CD14-positive monocyte (primary cell): ENCODE data around the gene PPFIBP1. TPM values are rescaled to one million over a fixed set of nuclear protein-coding genes. Genes with fewer than 3 reads are reported as not detected.

Experiments used
- DNase-seq, 3 donors: peaks; one replicate each; pipeline ENCODE4 v3.0.0-alpha.2; 2011 to 2022
- H2AFZ ChIP-seq: 2 replicates; pipeline ENCODE4 v1.6.0; 2012; ENCODE audit warnings: mild to moderate bottlenecking, low read depth, low read length, inconsistent platforms; ENCODE audit not compliant: insufficient read depth, poor library complexity, severe bottlenecking
- H3K27ac ChIP-seq, 2 donors: 1 replicate in 1 of 2; 2 replicates in 1 of 2; pipeline ENCODE4 v1.5.1; 2012 to 2013; ENCODE audit warnings: low read length in 2 of 2, control low read depth in 1 of 2, inconsistent platforms in 1 of 2, low read depth in 1 of 2, mild to moderate bottlenecking in 1 of 2
- H3K27me3 ChIP-seq, 2 donors: one replicate each; pipeline versions ENCODE4 v1.6.0 to v1.6.1; 2011 to 2013; ENCODE audit warnings: low read length in 2 of 2; ENCODE audit not compliant: control insufficient read depth in 2 of 2, insufficient read depth in 2 of 2
- H3K36me3 ChIP-seq, 2 donors: replicated peaks in 1 of 2; 1 replicate in 1 of 2; 2 replicates in 1 of 2; pipeline versions ENCODE4 v1.5.1 to v1.6.1; 2012 to 2013; ENCODE audit warnings: low read length in 2 of 2, control low read depth in 1 of 2, inconsistent platforms in 1 of 2, mild to moderate bottlenecking in 1 of 2; ENCODE audit not compliant: insufficient read depth in 2 of 2, control insufficient read depth in 1 of 2
- H3K4me1 ChIP-seq, 2 donors: 1 replicate in 1 of 2; 2 replicates in 1 of 2; pipeline versions ENCODE4 v1.5.1 to v1.6.1; 2012 to 2013; ENCODE audit warnings: low read length in 2 of 2, control low read depth in 1 of 2, inconsistent platforms in 1 of 2, mild to moderate bottlenecking in 1 of 2, moderate library complexity in 1 of 2; ENCODE audit not compliant: insufficient read depth in 2 of 2, control insufficient read depth in 1 of 2
- H3K4me2 ChIP-seq: replicated peaks from 2 replicates; pipeline ENCODE3; 2012; ENCODE audit warnings: low read length, moderate library complexity, mild to moderate bottlenecking; ENCODE audit not compliant: poor library complexity, severe bottlenecking; ENCODE audit errors: extremely low read depth
- H3K4me3 ChIP-seq, 3 experiments: fragments of 200-600 bp in 1 of 3; sonication (generic) in 1 of 3; replicated peaks in 1 of 3; 1 replicate in 2 of 3; 2 replicates in 1 of 3; pipeline ENCODE4 v1.5.1; 2011 to 2013; ENCODE audit warnings: low read length in 3 of 3, mild to moderate bottlenecking in 3 of 3, control low read depth in 2 of 3, low read depth in 2 of 3, inconsistent platforms in 1 of 3, moderate library complexity in 1 of 3
- H3K79me2 ChIP-seq: 2 replicates; pipeline ENCODE4 v1.6.0; 2012; ENCODE audit warnings: mild to moderate bottlenecking, control low read depth, inconsistent platforms, low read length, moderate library complexity; ENCODE audit not compliant: insufficient read depth
- H3K9ac ChIP-seq: 2 replicates; pipeline ENCODE4 v1.6.0; 2017; ENCODE audit warnings: low read length, mild to moderate bottlenecking; ENCODE audit not compliant: insufficient read depth, poor library complexity, severe bottlenecking
- H3K9me3 ChIP-seq, 2 donors: replicated peaks in 1 of 2; 1 replicate in 1 of 2; 2 replicates in 1 of 2; pipeline versions ENCODE4 v1.5.1 to v1.6.1; 2012 to 2013; ENCODE audit warnings: low read length in 2 of 2, control low read depth in 1 of 2; ENCODE audit not compliant: control insufficient read depth in 1 of 2, insufficient read depth in 1 of 2
- H4K20me1 ChIP-seq: 2 replicates; pipeline ENCODE4 v1.6.0; 2012; ENCODE audit warnings: mild to moderate bottlenecking, low read length, control low read depth, moderate library complexity; ENCODE audit not compliant: insufficient read depth
- H3K27ac Mint-ChIP-seq, 7 donors: one replicate each; pipeline ENCODE4 v1.8.0; 2020; ENCODE audit warnings: mild to moderate bottlenecking in 7 of 7, mixed read lengths in 7 of 7, moderate library complexity in 6 of 7, inconsistent platforms in 2 of 7
- H3K27me3 Mint-ChIP-seq, 3 donors: one replicate each; pipeline ENCODE4 v1.8.0; 2021 to 2022; ENCODE audit warnings: low read depth in 3 of 3, mild to moderate bottlenecking in 3 of 3, mixed read lengths in 3 of 3, moderate library complexity in 3 of 3, inconsistent platforms in 1 of 3
- H3K36me3 Mint-ChIP-seq, 2 donors: one replicate each; pipeline ENCODE4 v1.8.0; 2020; ENCODE audit warnings: mixed read lengths in 2 of 2, inconsistent platforms in 1 of 2, mild to moderate bottlenecking in 1 of 2
- H3K4me1 Mint-ChIP-seq: one replicate; pipeline ENCODE4 v1.8.0; 2020; ENCODE audit warnings: mild to moderate bottlenecking, mixed read lengths
- H3K4me3 Mint-ChIP-seq, 2 donors: one replicate each; pipeline ENCODE4 v1.8.0; 2020; ENCODE audit warnings: mild to moderate bottlenecking in 2 of 2, mixed read lengths in 2 of 2, moderate library complexity in 1 of 2
- H3K9me3 Mint-ChIP-seq, 7 donors: one replicate each; pipeline ENCODE4 v1.8.0; 2020 to 2022; ENCODE audit warnings: mixed read lengths in 7 of 7, mild to moderate bottlenecking in 6 of 7, moderate library complexity in 6 of 7, inconsistent platforms in 2 of 7
- WGBS: methylation state at CpG from one replicate; pipeline ENCODE4 v1.1.5; 2013; ENCODE audit warnings: missing lambda C conversion rate; ENCODE audit not compliant: insufficient coverage; 5-methylcytosine and 5-hydroxymethylcytosine counted together
- intact Hi-C, 2 donors: fragments of 100-400 bp; cut with micrococcal nuclease; formaldehyde crosslinking; loops; one replicate each; pipeline versions ENCODE4 v1.15.0 to v1.15.1; 2023
- polyA plus RNA-seq, 3 donors: library from polyadenylated mRNA; depleted of rRNA in 1 of 3; unstranded in 2 of 3; stranded (reverse) in 1 of 3; fragments of 300-500 nt in 2 of 3; fragments of >200 nt in 1 of 3; fragmentation: Illumina TruSeq in 2 of 3; gene quantifications; 1 replicate in 2 of 3; 2 replicates in 1 of 3; pipeline ENCODE4 v1.2.3, GENCODE V29; 2012 to 2021
- TF ChIP-seq, protein P1 (sequence below): fragments of 200-600 bp; IDR thresholded peaks from one replicate; pipeline ENCODE4 v1.8.0; 2022; ENCODE audit warnings: antibody characterized with exemption, mild to moderate bottlenecking

Gene PPFIBP1
- polyA plus RNA-seq, 3 donors = 0.25 to 0.79 (median 0.53) TPM

DNA sequence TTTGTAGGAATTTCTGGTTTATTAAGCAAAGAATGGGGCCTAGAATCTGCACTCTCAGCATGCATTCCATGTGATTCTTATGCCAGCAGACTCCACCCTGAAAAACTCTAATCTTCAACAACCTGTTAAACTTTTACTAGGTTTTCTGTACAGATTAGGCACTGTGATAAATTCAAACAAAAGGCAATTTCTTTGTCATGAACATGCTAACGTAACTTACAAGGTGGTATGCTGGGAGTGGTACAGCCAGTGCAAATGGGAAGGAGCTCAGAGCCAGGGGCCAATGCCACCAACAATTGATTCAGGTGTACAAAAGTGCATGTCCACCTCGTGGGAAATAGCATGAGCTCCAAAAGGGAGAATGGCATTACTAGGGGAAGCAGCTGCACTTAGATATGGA lies 83.0 kb downstream of the PPFIBP1 start:
- H3K4me3 ChIP-seq = no peak overlapping the region
- no peaks in the 10 kb centered on the region for H3K27me3 ChIP-seq
- no peak for DNase-seq
- WGBS = 86% methylated on average over 2 of the region's 2 CpGs
- no peak overlapping the region for H3K4me3 Mint-ChIP-seq
- TF ChIP-seq, protein P1, sequence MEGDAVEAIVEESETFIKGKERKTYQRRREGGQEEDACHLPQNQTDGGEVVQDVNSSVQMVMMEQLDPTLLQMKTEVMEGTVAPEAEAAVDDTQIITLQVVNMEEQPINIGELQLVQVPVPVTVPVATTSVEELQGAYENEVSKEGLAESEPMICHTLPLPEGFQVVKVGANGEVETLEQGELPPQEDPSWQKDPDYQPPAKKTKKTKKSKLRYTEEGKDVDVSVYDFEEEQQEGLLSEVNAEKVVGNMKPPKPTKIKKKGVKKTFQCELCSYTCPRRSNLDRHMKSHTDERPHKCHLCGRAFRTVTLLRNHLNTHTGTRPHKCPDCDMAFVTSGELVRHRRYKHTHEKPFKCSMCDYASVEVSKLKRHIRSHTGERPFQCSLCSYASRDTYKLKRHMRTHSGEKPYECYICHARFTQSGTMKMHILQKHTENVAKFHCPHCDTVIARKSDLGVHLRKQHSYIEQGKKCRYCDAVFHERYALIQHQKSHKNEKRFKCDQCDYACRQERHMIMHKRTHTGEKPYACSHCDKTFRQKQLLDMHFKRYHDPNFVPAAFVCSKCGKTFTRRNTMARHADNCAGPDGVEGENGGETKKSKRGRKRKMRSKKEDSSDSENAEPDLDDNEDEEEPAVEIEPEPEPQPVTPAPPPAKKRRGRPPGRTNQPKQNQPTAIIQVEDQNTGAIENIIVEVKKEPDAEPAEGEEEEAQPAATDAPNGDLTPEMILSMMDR = no peak
- H3K27ac Mint-ChIP-seq = no peak overlapping the region
- intact Hi-C loops = no loop called here
- H2AFZ ChIP-seq = no peak overlapping the region
- no peaks in the 10 kb centered on the region for H3K4me1 ChIP-seq
- H4K20me1 ChIP-seq = no peaks in the 10 kb centered on the region
- no peaks in the 10 kb centered on the region for H3K36me3 Mint-ChIP-seq
- no peaks in the 10 kb centered on the region for H3K4me1 Mint-ChIP-seq
- no peak overlapping the region for H3K27ac ChIP-seq
- H3K9ac ChIP-seq = no peak overlapping the region
- H3K4me2 ChIP-seq = no peak overlapping the region
- H3K36me3 ChIP-seq = no peaks in the 10 kb centered on the region
- peaks cover 5 to 10% of the 10 kb centered on the region in 2 donors for H3K9me3 ChIP-seq
- H3K9me3 Mint-ChIP-seq = peaks cover 4 to 13% (median 7%) of the 10 kb centered on the region in 7 donors
- H3K27me3 Mint-ChIP-seq = peaks cover 0 to 2% (median 0%) of the 10 kb centered on the region in 3 donors
- no peaks in the 10 kb centered on the region for H3K79me2 ChIP-seq

DNA sequence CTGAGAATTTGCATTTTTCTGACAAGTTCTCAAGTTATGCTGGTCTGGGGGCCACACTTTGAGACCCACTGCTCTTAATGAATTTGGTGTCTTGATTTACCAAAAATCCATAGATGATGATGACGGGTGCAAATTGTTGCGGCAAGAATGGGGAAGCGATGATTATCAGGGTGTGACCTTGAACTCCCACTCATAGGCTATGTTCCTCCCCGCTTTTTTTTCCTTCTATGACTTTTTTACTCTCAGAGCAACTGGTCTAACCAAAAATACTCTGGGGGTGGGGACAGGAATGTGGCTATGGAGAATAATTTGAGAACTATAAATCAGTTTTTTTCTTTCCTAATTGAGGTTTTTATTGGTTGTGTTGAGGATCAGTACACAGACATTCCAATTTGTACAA lies 83.6 kb downstream of the PPFIBP1 start:
- Mint-ChIP-seq H3K9me3 (peaks cover 4 to 13% (median 7%) of the 10 kb centered on the region in 7 donors), H3K27ac (no peak overlapping the region), H3K36me3 (no peaks in the 10 kb centered on the region), H3K27me3 (peaks cover 0 to 2% (median 0%) of the 10 kb centered on the region in 3 donors), H3K4me1 (no peaks in the 10 kb centered on the region), H3K4me3 (no peak overlapping the region)
- Histone ChIP-seq H3K4me2 (no peak overlapping the region), H2AFZ (no peak overlapping the region), H3K9me3 (peaks cover 5 to 10% of the 10 kb centered on the region in 2 donors), H4K20me1 (no peaks in the 10 kb centered on the region), H3K36me3 (no peaks in the 10 kb centered on the region), H3K4me1 (no peaks in the 10 kb centered on the region), H3K9ac (no peak overlapping the region), H3K4me3 (no peak overlapping the region), H3K27me3 (no peaks in the 10 kb centered on the region), H3K79me2 (no peaks in the 10 kb centered on the region), H3K27ac (no peak overlapping the region)
- intact Hi-C loops = no loop called here
- no peak for DNase-seq
- TF ChIP-seq, protein P1 = no peak
- WGBS = no CpG with 5 or more reads among the region's 4 CpGs
